GM23338 (cell line): ENCODE results near the gene PARVB. TPM values are rescaled to one million over a fixed set of nuclear protein-coding genes. Genes with fewer than 3 reads are reported as not detected.

Experiments used
- ATAC-seq: fragments of 200-7000 bp; cut with Tn5 transposase; 3 replicates; pipeline ENCODE4 v1.9.1; 2020
- DNase-seq: peaks from one replicate; pipeline ENCODE4 v3.0.0-alpha.2; 2015; ENCODE audit warnings: low spot score
- H2AFZ ChIP-seq: fragments of 200-600 bp; sonication (generic); 2 replicates; pipeline ENCODE4 v1.8.0; 2016; ENCODE audit warnings: antibody characterized with exemption, mild to moderate bottlenecking, moderate library complexity
- H3F3A ChIP-seq: fragments of 200-600 bp; sonication (generic); replicated peaks from 2 replicates; pipeline ENCODE4 v1.8.0; 2017; ENCODE audit warnings: antibody characterized with exemption, mixed run types, low read depth
- H3K27ac ChIP-seq: fragments of 200-600 bp; sonication (generic); 2 replicates; pipeline ENCODE4 v1.6.1; 2016; ENCODE audit warnings: low read depth
- H3K27me3 ChIP-seq: fragments of 200-600 bp; sonication (generic); 2 replicates; pipeline ENCODE4 v1.8.0; 2016; ENCODE audit warnings: mild to moderate bottlenecking, mixed run types, moderate library complexity; ENCODE audit not compliant: insufficient read depth
- H3K36me3 ChIP-seq: fragments of 200-600 bp; sonication (generic); 2 replicates; pipeline ENCODE4 v1.8.0; 2016; ENCODE audit warnings: mild to moderate bottlenecking; ENCODE audit not compliant: insufficient read depth
- H3K4me1 ChIP-seq: fragments of 200-600 bp; sonication (generic); 2 replicates; pipeline ENCODE4 v1.8.0; 2016; ENCODE audit warnings: mild to moderate bottlenecking, moderate library complexity; ENCODE audit not compliant: insufficient read depth
- H3K4me2 ChIP-seq: fragments of 200-600 bp; sonication (generic); 2 replicates; pipeline ENCODE4 v1.7.1; 2017; ENCODE audit warnings: mixed run types
- H3K4me3 ChIP-seq: fragments of 200-600 bp; sonication (generic); 2 replicates; pipeline ENCODE4 v1.6.1; 2016; ENCODE audit warnings: mixed run types
- H3K79me2 ChIP-seq: fragments of 200-600 bp; sonication (generic); replicated peaks from 2 replicates; pipeline ENCODE4 v1.8.0; 2017; ENCODE audit warnings: mild to moderate bottlenecking; ENCODE audit not compliant: insufficient read depth
- H3K9me2 ChIP-seq: fragments of 200-600 bp; sonication (generic); 2 replicates; pipeline ENCODE4 v1.8.0; 2017; ENCODE audit not compliant: insufficient read depth
- H4K20me1 ChIP-seq: fragments of 200-600 bp; sonication (generic); replicated peaks from 2 replicates; pipeline ENCODE4 v1.8.0; 2017; ENCODE audit warnings: mild to moderate bottlenecking; ENCODE audit not compliant: insufficient read depth
- H3K27ac Mint-ChIP-seq: 2 replicates; pipeline ENCODE4 v1.8.0; 2020; ENCODE audit warnings: inconsistent platforms, mild to moderate bottlenecking, moderate library complexity, mixed read lengths
- H3K27me3 Mint-ChIP-seq: 3 replicates; pipeline ENCODE4 v1.8.0; 2022; ENCODE audit warnings: low read depth, mild to moderate bottlenecking, moderate library complexity, mixed read lengths, inconsistent platforms; ENCODE audit not compliant: insufficient read depth, poor library complexity
- H3K36me3 Mint-ChIP-seq: 3 replicates; pipeline ENCODE4 v1.8.0; 2021; ENCODE audit warnings: low read depth, mild to moderate bottlenecking, inconsistent platforms, moderate library complexity, mixed read lengths
- H3K4me1 Mint-ChIP-seq: 3 replicates; pipeline ENCODE4 v1.8.0; 2020; ENCODE audit warnings: mild to moderate bottlenecking, inconsistent platforms, mixed read lengths
- H3K4me3 Mint-ChIP-seq: 3 replicates; pipeline ENCODE4 v1.8.0; 2021; ENCODE audit warnings: moderate library complexity, mild to moderate bottlenecking, inconsistent platforms, mixed read lengths
- H3K9me3 Mint-ChIP-seq: 3 replicates; pipeline ENCODE4 v1.8.0; 2020; ENCODE audit warnings: moderate library complexity, mild to moderate bottlenecking, inconsistent platforms, mixed read lengths
- CREB1 ChIP-seq: fragments of 250-450 bp; sonication (Bioruptor Pico); IDR thresholded peaks from 2 replicates; pipeline ENCODE4 v1.5.0; 2020; ENCODE audit warnings: low read depth, mild to moderate bottlenecking, moderate library complexity
- EZH2phosphoT487 ChIP-seq: fragments of 200-600 bp; sonication (generic); IDR thresholded peaks from one replicate; pipeline ENCODE4 v1.8.1; 2018; ENCODE audit warnings: antibody characterized with exemption; ENCODE audit not compliant: unreplicated experiment
- JUNB ChIP-seq: IDR thresholded peaks from one replicate; pipeline ENCODE4 v1.6.1; 2016; ENCODE audit warnings: antibody characterized with exemption; ENCODE audit not compliant: unreplicated experiment
- NANOG ChIP-seq: IDR thresholded peaks from 2 replicates; pipeline ENCODE4 v1.6.1; 2016; ENCODE audit warnings: antibody characterized with exemption, borderline replicate concordance
- STAT1 ChIP-seq: IDR thresholded peaks from one replicate; pipeline ENCODE4 v1.6.1; 2016; ENCODE audit warnings: antibody characterized with exemption; ENCODE audit not compliant: unreplicated experiment
- ZNF114 ChIP-seq: fragments of 250-450 bp; sonication (Bioruptor Pico); IDR thresholded peaks from 2 replicates; pipeline ENCODE4 v1.5.0; 2020; ENCODE audit warnings: mild to moderate bottlenecking, moderate library complexity
- polyA plus RNA-seq: library from polyadenylated mRNA; unstranded; fragments of >200 nt; fragmentation: Nextera tagmentation; extraction: Ambion mirVana; gene quantifications from 2 replicates; pipeline ENCODE4 v1.2.1, GENCODE V29; 2016
- total RNA-seq: library from RNA; depleted of rRNA; stranded (reverse); fragments of >200 nt; shearing (Covaris generic); gene quantifications from 2 replicates; pipeline ENCODE4 v1.2.3, GENCODE V29; 2014
- TF ChIP-seq, protein P1 (sequence below), 2 experiments: fragments of 200-600 bp in 1 of 2; sonication (generic) in 1 of 2; conservative IDR thresholded peaks; 2 replicates each; pipeline versions ENCODE4 v1.5.1 to v1.6.1; 2016 to 2017; ENCODE audit warnings: antibody characterized with exemption in 2 of 2, low read depth in 2 of 2, mild to moderate bottlenecking in 2 of 2, moderate library complexity in 1 of 2
- TF ChIP-seq, protein P2 (sequence below): IDR thresholded peaks from 2 replicates; pipeline ENCODE4 v1.6.1; 2016; ENCODE audit warnings: antibody characterized with exemption
- TF ChIP-seq, protein P3 (sequence below): IDR thresholded peaks from one replicate; pipeline ENCODE4 v1.6.1; 2018; ENCODE audit warnings: antibody characterized with exemption; ENCODE audit not compliant: unreplicated experiment

Gene PARVB
- total and polyA plus RNA-seq, 2 experiments from 2014 or later, result 4.3 to 7.7 TPM

DNA sequence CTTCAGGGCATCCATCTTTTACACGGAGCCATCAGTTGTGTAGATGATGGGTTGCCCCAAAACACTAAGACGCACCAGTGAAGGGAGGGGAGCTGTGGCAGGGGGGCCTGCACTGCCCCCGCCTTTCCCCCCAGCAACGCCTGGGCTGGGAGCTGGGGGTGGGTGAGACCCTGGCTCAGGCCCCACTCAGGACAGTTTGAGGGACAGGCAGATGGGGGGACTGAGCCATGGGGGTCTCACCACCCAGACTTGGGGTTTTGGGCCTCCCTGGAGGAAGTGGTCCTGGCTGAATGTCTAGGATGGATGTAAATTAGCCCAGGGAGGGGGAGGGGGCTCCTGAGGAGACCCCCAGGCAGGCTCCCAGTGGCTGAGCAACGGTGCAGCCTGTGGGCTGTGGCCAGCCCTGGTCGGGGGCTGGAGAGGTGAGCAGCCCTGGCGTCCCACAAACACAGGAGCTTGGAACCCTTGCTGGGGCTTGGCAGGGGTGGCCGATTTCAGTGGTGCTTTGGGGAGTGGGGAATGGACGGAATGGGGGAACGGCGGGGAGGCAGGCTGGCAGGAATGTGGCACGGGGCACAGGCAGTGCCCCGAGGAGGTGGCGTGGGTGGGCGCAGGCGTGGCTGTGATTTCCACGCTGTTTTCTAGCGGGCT is 6.1 kb downstream of the PARVB start (continued):
- no peak for TF ChIP-seq STAT1
- TF ChIP-seq, protein P1, sequence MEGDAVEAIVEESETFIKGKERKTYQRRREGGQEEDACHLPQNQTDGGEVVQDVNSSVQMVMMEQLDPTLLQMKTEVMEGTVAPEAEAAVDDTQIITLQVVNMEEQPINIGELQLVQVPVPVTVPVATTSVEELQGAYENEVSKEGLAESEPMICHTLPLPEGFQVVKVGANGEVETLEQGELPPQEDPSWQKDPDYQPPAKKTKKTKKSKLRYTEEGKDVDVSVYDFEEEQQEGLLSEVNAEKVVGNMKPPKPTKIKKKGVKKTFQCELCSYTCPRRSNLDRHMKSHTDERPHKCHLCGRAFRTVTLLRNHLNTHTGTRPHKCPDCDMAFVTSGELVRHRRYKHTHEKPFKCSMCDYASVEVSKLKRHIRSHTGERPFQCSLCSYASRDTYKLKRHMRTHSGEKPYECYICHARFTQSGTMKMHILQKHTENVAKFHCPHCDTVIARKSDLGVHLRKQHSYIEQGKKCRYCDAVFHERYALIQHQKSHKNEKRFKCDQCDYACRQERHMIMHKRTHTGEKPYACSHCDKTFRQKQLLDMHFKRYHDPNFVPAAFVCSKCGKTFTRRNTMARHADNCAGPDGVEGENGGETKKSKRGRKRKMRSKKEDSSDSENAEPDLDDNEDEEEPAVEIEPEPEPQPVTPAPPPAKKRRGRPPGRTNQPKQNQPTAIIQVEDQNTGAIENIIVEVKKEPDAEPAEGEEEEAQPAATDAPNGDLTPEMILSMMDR (conservative IDR thresholded peaks at IDR 0.05; ENCODE audit: low read depth in 2 of 2), result no peak
- TF ChIP-seq ZNF114, result no peak
- TF ChIP-seq, protein P2, sequence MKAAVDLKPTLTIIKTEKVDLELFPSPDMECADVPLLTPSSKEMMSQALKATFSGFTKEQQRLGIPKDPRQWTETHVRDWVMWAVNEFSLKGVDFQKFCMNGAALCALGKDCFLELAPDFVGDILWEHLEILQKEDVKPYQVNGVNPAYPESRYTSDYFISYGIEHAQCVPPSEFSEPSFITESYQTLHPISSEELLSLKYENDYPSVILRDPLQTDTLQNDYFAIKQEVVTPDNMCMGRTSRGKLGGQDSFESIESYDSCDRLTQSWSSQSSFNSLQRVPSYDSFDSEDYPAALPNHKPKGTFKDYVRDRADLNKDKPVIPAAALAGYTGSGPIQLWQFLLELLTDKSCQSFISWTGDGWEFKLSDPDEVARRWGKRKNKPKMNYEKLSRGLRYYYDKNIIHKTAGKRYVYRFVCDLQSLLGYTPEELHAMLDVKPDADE, result no peak
- no peak for TF ChIP-seq NANOG
- TF ChIP-seq EZH2phosphoT487, result no peak
- TF ChIP-seq JUNB, result no peak
- TF ChIP-seq, protein P3, sequence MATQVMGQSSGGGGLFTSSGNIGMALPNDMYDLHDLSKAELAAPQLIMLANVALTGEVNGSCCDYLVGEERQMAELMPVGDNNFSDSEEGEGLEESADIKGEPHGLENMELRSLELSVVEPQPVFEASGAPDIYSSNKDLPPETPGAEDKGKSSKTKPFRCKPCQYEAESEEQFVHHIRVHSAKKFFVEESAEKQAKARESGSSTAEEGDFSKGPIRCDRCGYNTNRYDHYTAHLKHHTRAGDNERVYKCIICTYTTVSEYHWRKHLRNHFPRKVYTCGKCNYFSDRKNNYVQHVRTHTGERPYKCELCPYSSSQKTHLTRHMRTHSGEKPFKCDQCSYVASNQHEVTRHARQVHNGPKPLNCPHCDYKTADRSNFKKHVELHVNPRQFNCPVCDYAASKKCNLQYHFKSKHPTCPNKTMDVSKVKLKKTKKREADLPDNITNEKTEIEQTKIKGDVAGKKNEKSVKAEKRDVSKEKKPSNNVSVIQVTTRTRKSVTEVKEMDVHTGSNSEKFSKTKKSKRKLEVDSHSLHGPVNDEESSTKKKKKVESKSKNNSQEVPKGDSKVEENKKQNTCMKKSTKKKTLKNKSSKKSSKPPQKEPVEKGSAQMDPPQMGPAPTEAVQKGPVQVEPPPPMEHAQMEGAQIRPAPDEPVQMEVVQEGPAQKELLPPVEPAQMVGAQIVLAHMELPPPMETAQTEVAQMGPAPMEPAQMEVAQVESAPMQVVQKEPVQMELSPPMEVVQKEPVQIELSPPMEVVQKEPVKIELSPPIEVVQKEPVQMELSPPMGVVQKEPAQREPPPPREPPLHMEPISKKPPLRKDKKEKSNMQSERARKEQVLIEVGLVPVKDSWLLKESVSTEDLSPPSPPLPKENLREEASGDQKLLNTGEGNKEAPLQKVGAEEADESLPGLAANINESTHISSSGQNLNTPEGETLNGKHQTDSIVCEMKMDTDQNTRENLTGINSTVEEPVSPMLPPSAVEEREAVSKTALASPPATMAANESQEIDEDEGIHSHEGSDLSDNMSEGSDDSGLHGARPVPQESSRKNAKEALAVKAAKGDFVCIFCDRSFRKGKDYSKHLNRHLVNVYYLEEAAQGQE, result no peak
- TF ChIP-seq CREB1 (CRISPR knock-in tag), result no peak

DNA sequence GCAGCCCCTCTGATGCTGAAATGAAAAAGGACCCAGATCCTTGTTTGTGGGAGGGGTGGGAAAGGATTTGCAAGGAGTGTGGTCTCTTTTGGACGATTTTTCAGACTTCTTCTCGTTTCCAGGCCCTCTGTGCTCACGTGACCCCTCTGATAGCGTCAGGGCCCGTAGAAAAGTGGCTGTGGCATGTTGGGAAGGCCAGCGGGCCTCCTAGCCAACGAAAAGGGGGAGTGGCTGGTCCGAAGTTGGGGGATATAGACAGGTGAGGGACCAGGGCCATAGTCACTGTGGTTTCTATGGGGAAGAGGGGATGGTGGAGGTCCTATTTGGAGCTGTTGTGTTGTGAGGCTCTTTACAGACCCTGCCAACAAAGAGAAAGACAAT is 6.6 kb downstream of the PARVB start:
- no peak overlapping the region for H3K27ac ChIP-seq
- H2AFZ ChIP-seq, result no peak overlapping the region
- Mint-ChIP-seq H3K27me3 (peaks cover 7% of the 10 kb centered on the region), H3K4me3 (no peak overlapping the region), H3K4me1 (peaks cover 18% of the 10 kb centered on the region), H3K27ac (no peak overlapping the region), H3K9me3 (no peaks in the 10 kb centered on the region), H3K36me3 (no peaks in the 10 kb centered on the region)
- no peak overlapping the region for H3K4me3 ChIP-seq
- no peak for DNase-seq
- H3K9me2 ChIP-seq, result no peaks in the 10 kb centered on the region
- no peak for ATAC-seq
- H3F3A ChIP-seq, result no peaks in the 10 kb centered on the region
- TF ChIP-seq NANOG, result no peak
- peaks cover 8% of the 10 kb centered on the region; the same call in 1 of the 2 replicates for H3K79me2 ChIP-seq
- H3K27me3 ChIP-seq, result no peaks in the 10 kb centered on the region
- H3K4me2 ChIP-seq, result no peak overlapping the region
- no peaks in the 10 kb centered on the region for H4K20me1 ChIP-seq
- H3K36me3 ChIP-seq, result no peaks in the 10 kb centered on the region
- peaks cover 9% of the 10 kb centered on the region; the same call in 1 of the 2 replicates for H3K4me1 ChIP-seq
